NT2/D1 (cell line): Measurements from ENCODE around the gene TK2.
"Not testable (repeated sequence)": the region's sequence is repeated elsewhere in the genome, so short reads cannot be mapped to it uniquely, and the experiment has no call there.

Experiments used
- DNase-seq: peaks from one replicate; pipeline ENCODE4 v3.0.0-alpha.2; 2011; ENCODE audit warnings: low read depth, low spot score
- H3K27me3 ChIP-seq: 2 replicates; pipeline ENCODE4 v1.6.0; 2011; ENCODE audit warnings: mild to moderate bottlenecking; ENCODE audit not compliant: insufficient read length, insufficient read depth
- H3K36me3 ChIP-seq: 2 replicates; pipeline ENCODE4 v1.6.1; 2011; ENCODE audit warnings: mild to moderate bottlenecking, low read length, mixed read lengths; ENCODE audit not compliant: insufficient read depth, insufficient read length
- H3K4me1 ChIP-seq: 2 replicates; pipeline ENCODE4 v1.5.1; 2011; ENCODE audit not compliant: insufficient read depth, insufficient read length
- H3K4me3 ChIP-seq: 2 replicates; pipeline ENCODE4 v1.5.1; 2011; ENCODE audit warnings: low read depth; ENCODE audit not compliant: insufficient read length
- H3K9ac ChIP-seq: 2 replicates; pipeline ENCODE4 v1.6.0; 2011; ENCODE audit warnings: low read depth; ENCODE audit not compliant: insufficient read length
- H3K9me3 ChIP-seq: 2 replicates; pipeline ENCODE4 v1.5.1; 2011; ENCODE audit warnings: mild to moderate bottlenecking, low read length; ENCODE audit not compliant: insufficient read depth
- SUZ12 ChIP-seq: IDR thresholded peaks from 2 replicates; pipeline ENCODE4 v1.6.1; 2011; ENCODE audit not compliant: insufficient read length, insufficient read depth; ENCODE audit errors: extremely low read depth
- YY1 ChIP-seq: IDR thresholded peaks from 2 replicates; pipeline ENCODE4 v1.6.1; 2011; ENCODE audit not compliant: insufficient read length, insufficient read depth
- ZNF274 ChIP-seq: IDR thresholded peaks from 2 replicates; pipeline ENCODE4 v1.6.1; 2011; ENCODE audit warnings: mild to moderate bottlenecking, low read depth, low read length

The TK2 gene

GRCh38 chr16:66503030-66503429 is 46.9 kb downstream of the TK2 start:
- no peak for DNase-seq
- Histone ChIP-seq H3K9me3 (no peaks in the 10 kb centered on the region), H3K9ac (no peak overlapping the region), H3K4me1 (no peaks in the 10 kb centered on the region), H3K27me3 (no peaks in the 10 kb centered on the region), H3K36me3 (no peaks in the 10 kb centered on the region), H3K4me3 (no peak overlapping the region)
- TF ChIP-seq YY1 (no peak), SUZ12 (no peak), ZNF274 (no peak)

DNA sequence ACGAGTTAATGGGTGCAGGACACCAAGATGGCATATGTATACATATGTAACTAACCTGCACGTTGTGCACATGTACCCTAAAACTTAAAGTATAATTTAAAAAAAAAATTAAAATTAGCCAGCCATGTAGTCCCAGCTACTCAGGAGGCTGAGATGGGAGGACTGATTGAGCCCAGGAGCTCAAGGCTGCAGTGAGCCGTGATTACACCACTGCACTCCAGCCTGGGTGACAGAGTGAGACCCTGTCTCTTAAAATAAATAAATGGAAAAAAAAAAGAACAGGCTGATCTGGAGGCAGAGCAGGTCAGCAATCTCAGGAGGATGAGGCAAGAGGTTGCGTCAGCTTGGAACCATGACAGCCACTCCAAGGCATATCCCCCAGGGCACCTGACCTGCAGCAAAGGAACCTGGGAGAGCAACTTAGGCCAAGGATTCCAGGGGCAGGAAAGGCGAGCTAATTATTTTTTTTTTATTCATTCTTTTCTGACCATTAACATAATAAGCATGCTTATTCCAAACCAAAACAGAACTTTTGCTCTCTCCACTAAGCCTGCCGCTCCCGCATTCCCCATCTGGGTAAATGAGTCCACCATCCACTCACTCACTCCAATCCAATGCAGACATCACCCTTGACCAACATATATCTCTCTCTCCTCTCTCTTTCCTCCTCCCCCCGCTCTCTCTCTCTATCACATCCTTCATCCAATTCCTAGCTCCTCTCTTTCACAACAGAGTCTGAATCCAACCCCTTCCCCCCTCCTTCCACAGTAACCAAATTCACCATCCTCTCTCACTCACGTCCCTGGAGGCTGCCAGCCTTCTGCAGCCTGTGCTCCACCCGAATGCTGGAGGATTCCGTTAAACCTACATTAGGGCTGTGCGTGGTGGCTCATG is 47.7 kb downstream of the TK2 start:
- Histone ChIP-seq H3K9ac (no peak overlapping the region), H3K36me3 (no peaks in the 10 kb centered on the region), H3K9me3 (no peaks in the 10 kb centered on the region), H3K4me3 (no peak overlapping the region), H3K4me1 (no peaks in the 10 kb centered on the region), H3K27me3 (no peaks in the 10 kb centered on the region)
- DNase-seq = no peak
- TF ChIP-seq YY1 (no peak), SUZ12 (no peak), ZNF274 (no peak)

- not testable (repeated sequence) for DNase-seq, H3K9ac ChIP-seq, H3K36me3 ChIP-seq, H3K4me1 ChIP-seq, H3K9me3 ChIP-seq, H3K4me3 ChIP-seq, H3K27me3 ChIP-seq
Observed at GRCh38 chr16:66501563-66501962, 48.4 kb downstream of the TK2 start.

GRCh38 chr16:66497921-66498320 is 52.0 kb downstream of the TK2 start:
- H3K9ac ChIP-seq, H3K4me1 ChIP-seq, DNase-seq, H3K4me3 ChIP-seq, H3K9me3 ChIP-seq, H3K36me3 ChIP-seq, H3K27me3 ChIP-seq: not testable (repeated sequence)

- H3K4me3 ChIP-seq, H3K36me3 ChIP-seq, H3K9me3 ChIP-seq, H3K9ac ChIP-seq, DNase-seq, H3K27me3 ChIP-seq, H3K4me1 ChIP-seq: not testable (repeated sequence)
Observed at GRCh38 chr16:66496226-66496625, 53.7 kb downstream of the TK2 start.

DNA sequence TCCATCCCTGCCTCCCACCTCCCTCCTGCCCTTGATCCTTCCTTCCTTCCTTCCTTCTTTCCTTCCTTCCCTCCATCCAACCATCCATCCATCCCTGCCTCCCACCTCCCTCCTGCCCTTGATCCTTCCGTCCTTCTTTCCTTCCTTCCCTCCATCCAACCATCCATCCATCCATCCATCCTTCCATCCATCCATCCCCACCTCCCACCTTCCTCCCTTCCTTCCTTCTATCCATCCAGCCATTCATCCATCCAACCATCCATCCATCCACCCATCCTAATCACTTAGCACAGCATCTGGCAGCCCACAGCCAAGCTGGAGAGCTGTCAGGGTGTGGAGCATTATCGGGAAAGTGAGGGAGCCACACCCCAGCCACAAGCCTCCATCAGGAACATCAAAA is 54.5 kb downstream of the TK2 start:
- Histone ChIP-seq H3K27me3 (no peaks in the 10 kb centered on the region), H3K4me3 (no peak overlapping the region), H3K36me3 (no peaks in the 10 kb centered on the region), H3K4me1 (peaks cover 3% of the 10 kb centered on the region), H3K9me3 (no peaks in the 10 kb centered on the region; the same call in 1 of the 2 replicates), H3K9ac (no peak overlapping the region)
- TF ChIP-seq YY1 = no peak
- TF ChIP-seq ZNF274 = no peak
- no peak for TF ChIP-seq SUZ12
- DNase-seq = no peak

- H3K36me3 ChIP-seq = no peaks in the 10 kb centered on the region
- H3K9me3 ChIP-seq = no peaks in the 10 kb centered on the region; the same call in 1 of the 2 replicates
- TF ChIP-seq SUZ12 (no peak), ZNF274 (no peak)
- no peak overlapping the region for H3K4me3 ChIP-seq
- H3K9ac ChIP-seq = no peak overlapping the region
- H3K27me3 ChIP-seq = no peaks in the 10 kb centered on the region
- H3K4me1 ChIP-seq = peaks cover 4% of the 10 kb centered on the region
- DNase-seq = no peak
Observed at GRCh38 chr16:66494916-66495315, 55.0 kb downstream of the TK2 start.
